Osteoblast (primary cell): Measurements from ENCODE around the gene SLC7A8. TPM values are rescaled to one million over a fixed set of nuclear protein-coding genes. Genes with fewer than 3 reads are reported as not detected.

Experiments
- DNase-seq: peaks from one replicate; pipeline ENCODE4 v3.0.0; 2011; ENCODE audit warnings: low spot score, mixed read lengths; ENCODE audit not compliant: insufficient read length; ENCODE audit errors: missing footprints
- H2AFZ ChIP-seq: 2 replicates; pipeline ENCODE4 v1.6.0; 2011; ENCODE audit warnings: mild to moderate bottlenecking, low read length
- H3K27ac ChIP-seq: 2 replicates; pipeline ENCODE4 v1.5.1; 2011; ENCODE audit warnings: mild to moderate bottlenecking, low read depth, low read length, moderate library complexity
- H3K27me3 ChIP-seq: 2 replicates; pipeline ENCODE4 v1.6.0; 2012; ENCODE audit warnings: mild to moderate bottlenecking, control low read depth, inconsistent platforms, low read length, moderate library complexity; ENCODE audit not compliant: insufficient read depth
- H3K36me3 ChIP-seq: 2 replicates; pipeline ENCODE4 v1.5.1; 2011; ENCODE audit warnings: mild to moderate bottlenecking, low read length, control low read depth, moderate library complexity; ENCODE audit not compliant: insufficient read depth
- H3K4me1 ChIP-seq: 2 replicates; pipeline ENCODE4 v1.5.1; 2011; ENCODE audit warnings: mild to moderate bottlenecking, low read length, control low read depth, moderate library complexity; ENCODE audit not compliant: insufficient read depth
- H3K4me2 ChIP-seq: 2 replicates; pipeline ENCODE4 v1.6.0; 2011; ENCODE audit warnings: mild to moderate bottlenecking, low read length; ENCODE audit not compliant: insufficient read depth
- H3K4me3 ChIP-seq: fragments of 200-600 bp; sonication (generic); 3 replicates; pipeline ENCODE4 v1.5.1; 2012; ENCODE audit warnings: mild to moderate bottlenecking, low read length, inconsistent platforms; ENCODE audit not compliant: insufficient read depth
- H3K79me2 ChIP-seq: 2 replicates; pipeline ENCODE4 v1.6.0; 2012; ENCODE audit warnings: mild to moderate bottlenecking, low read length, control low read depth, inconsistent platforms; ENCODE audit not compliant: insufficient read depth
- H3K9me3 ChIP-seq: 2 replicates; pipeline ENCODE4 v1.5.1; 2011; ENCODE audit warnings: low read depth, low read length, control low read depth
- H4K20me1 ChIP-seq: 2 replicates; pipeline ENCODE4 v1.6.0; 2012; ENCODE audit warnings: mild to moderate bottlenecking, low read length, control low read depth; ENCODE audit not compliant: insufficient read depth
- total RNA-seq: library from RNA; depleted of rRNA; stranded (reverse); fragments of >200 nt; gene quantifications from 2 replicates; pipeline ENCODE4 v1.2.3, GENCODE V29; 2012
- TF ChIP-seq, protein P1 (sequence below): IDR thresholded peaks from 2 replicates; pipeline ENCODE4 v1.5.1; 2011; ENCODE audit warnings: mild to moderate bottlenecking, low read depth, low read length, moderate library complexity; ENCODE audit errors: extremely low read depth

Gene SLC7A8
- total RNA-seq, 1 donor: 4.3 TPM

DNA sequence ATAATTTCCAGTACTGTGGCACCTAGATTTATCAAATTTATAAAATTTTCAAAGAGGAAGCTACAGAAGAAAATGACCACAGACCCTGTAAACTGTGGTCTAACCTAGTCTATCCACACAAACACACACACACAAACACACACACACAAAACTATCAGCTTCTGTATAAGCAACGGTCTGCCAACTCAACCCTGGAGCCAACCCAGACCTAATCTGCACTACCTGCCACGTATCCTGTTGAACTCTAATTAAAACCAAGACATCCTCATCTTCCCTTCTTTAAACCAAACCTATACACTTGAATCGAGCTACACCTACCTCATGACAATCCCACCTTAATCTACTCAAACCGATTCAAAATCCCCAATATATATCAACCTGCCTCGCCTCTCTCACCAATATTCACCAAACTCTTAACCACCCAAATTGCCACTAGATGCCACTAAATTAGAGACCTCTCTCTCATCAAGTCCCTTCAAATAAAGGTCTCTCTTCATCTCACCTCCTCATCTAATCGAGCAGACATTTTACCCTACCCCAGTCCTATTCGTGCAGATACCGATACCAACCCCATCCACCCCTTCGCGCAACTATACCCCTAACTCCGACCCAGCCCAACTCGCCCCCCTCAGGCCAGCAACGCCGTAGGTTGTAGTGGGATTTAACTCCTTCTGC lies 89.3 kb downstream of the SLC7A8 start:
- TF ChIP-seq, protein P1, sequence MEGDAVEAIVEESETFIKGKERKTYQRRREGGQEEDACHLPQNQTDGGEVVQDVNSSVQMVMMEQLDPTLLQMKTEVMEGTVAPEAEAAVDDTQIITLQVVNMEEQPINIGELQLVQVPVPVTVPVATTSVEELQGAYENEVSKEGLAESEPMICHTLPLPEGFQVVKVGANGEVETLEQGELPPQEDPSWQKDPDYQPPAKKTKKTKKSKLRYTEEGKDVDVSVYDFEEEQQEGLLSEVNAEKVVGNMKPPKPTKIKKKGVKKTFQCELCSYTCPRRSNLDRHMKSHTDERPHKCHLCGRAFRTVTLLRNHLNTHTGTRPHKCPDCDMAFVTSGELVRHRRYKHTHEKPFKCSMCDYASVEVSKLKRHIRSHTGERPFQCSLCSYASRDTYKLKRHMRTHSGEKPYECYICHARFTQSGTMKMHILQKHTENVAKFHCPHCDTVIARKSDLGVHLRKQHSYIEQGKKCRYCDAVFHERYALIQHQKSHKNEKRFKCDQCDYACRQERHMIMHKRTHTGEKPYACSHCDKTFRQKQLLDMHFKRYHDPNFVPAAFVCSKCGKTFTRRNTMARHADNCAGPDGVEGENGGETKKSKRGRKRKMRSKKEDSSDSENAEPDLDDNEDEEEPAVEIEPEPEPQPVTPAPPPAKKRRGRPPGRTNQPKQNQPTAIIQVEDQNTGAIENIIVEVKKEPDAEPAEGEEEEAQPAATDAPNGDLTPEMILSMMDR: peak; percentile 19
- DNase-seq: no peak

DNA sequence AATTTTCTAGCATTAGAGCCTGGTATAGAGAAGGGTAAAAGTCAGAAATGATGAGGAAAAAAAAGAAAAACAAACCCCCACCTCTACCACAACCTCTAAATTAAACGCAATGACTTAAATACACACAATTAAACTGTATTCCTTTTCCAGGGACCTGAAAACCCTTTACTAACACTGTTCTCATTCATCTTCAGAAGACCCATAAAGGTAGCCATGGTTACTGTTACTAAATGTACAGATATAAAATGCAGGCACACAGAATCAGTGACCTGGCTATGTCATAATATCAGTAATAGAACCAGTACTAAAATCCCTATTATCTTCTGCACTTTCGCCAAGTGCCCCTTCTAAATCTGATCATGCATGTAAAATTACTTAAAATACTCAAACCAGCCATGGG lies 89.9 kb downstream of the SLC7A8 start:
- TF ChIP-seq, protein P1: no peak
- peaks cover 39% of the 10 kb centered on the region for H4K20me1 ChIP-seq
- H3K27ac ChIP-seq: peak overlapping the region; percentile 89
- no peak overlapping the region for H2AFZ ChIP-seq
- peak overlapping the region; percentile 80 for H3K4me3 ChIP-seq
- DNase-seq: no peak
- H3K79me2 ChIP-seq: peaks cover 81% of the 10 kb centered on the region
- H3K9me3 ChIP-seq: no peaks in the 10 kb centered on the region
- H3K27me3 ChIP-seq: no peaks in the 10 kb centered on the region
- H3K4me2 ChIP-seq: peak overlapping the region; percentile 87
- H3K4me1 ChIP-seq: peaks cover 26% of the 10 kb centered on the region
- H3K36me3 ChIP-seq: peaks cover 54% of the 10 kb centered on the region

More for the DNA sequence above, 89.3 kb downstream of the SLC7A8 start:
- peak overlapping the region; percentile 86 for H2AFZ ChIP-seq
- H3K36me3 ChIP-seq: peaks cover 53% of the 10 kb centered on the region
- H3K4me1 ChIP-seq: peaks cover 26% of the 10 kb centered on the region
- peaks cover 82% of the 10 kb centered on the region for H3K79me2 ChIP-seq
- peak overlapping the region; percentile 87 for H3K4me2 ChIP-seq
- H3K9me3 ChIP-seq: no peaks in the 10 kb centered on the region
- H3K4me3 ChIP-seq: peak overlapping the region; percentile 80
- peak overlapping the region; percentile 89 for H3K27ac ChIP-seq
- H3K27me3 ChIP-seq: no peaks in the 10 kb centered on the region
- H4K20me1 ChIP-seq: peaks cover 45% of the 10 kb centered on the region

DNA sequence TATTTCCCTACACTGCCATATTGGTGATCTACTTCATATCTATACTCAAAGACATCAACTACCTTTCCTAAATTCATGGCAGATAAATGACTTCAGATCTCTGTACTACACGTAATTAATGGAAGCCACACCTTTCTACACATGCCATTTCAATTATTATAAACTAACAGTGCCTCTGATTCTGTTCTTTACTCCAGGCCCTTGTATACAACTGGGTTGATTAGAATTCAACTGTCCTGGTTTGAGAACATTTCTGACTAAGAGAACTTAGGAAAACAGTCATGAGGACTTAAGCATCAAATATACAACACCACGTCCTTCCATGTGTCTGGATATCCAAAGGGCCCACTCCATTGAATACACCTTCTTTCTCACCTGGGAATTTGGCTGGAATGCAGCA lies 90.4 kb downstream of the SLC7A8 start:
- Histone ChIP-seq H4K20me1 (peaks cover 35% of the 10 kb centered on the region), H3K4me1 (peaks cover 26% of the 10 kb centered on the region), H3K4me2 (peak overlapping the region; percentile 87), H3K9me3 (no peaks in the 10 kb centered on the region), H3K79me2 (peaks cover 80% of the 10 kb centered on the region), H3K27me3 (no peaks in the 10 kb centered on the region), H3K4me3 (peak overlapping the region; percentile 80), H3K36me3 (peaks cover 54% of the 10 kb centered on the region), H2AFZ (no peak overlapping the region), H3K27ac (no peak overlapping the region)
- TF ChIP-seq, protein P1: no peak
- DNase-seq: no peak

GRCh38 chr14:23091294-23092225 lies 91.9 kb downstream of the SLC7A8 start:
- TF ChIP-seq, protein P1: no peak
- no peak overlapping the region for H3K4me3 ChIP-seq
- H2AFZ ChIP-seq: no peak overlapping the region
- H3K4me2 ChIP-seq: no peak overlapping the region
- H3K27ac ChIP-seq: no peak overlapping the region
- no peaks in the 10 kb centered on the region for H3K9me3 ChIP-seq
- peaks cover 16% of the 10 kb centered on the region for H3K4me1 ChIP-seq
- H3K27me3 ChIP-seq: no peaks in the 10 kb centered on the region
- peaks cover 56% of the 10 kb centered on the region for H3K36me3 ChIP-seq
- H3K79me2 ChIP-seq: peaks cover 79% of the 10 kb centered on the region
- no peak for DNase-seq
- H4K20me1 ChIP-seq: peaks cover 20% of the 10 kb centered on the region
